ENCODE measurements around the gene BCDIN3D.

- no peak for TF ChIP-seq ZBED1 (IDR thresholded peaks at IDR 0.05)
- no peak for TF ChIP-seq ERF (CRISPR knock-in tag; IDR thresholded peaks at IDR 0.05)
Measured at GRCh38 chr12:49882851-49883464, 40.1 kb upstream of the BCDIN3D start.
